SH-SY5Y (cell line): ENCODE results near the gene KCTD5.

ENCODE experiments used
- GATA2 ChIP-seq: IDR thresholded peaks from 2 replicates; pipeline ENCODE4 v1.6.1; 2011; ENCODE audit warnings: mild to moderate bottlenecking, low read depth, low read length
- GATA3 ChIP-seq: IDR thresholded peaks from 2 replicates; pipeline ENCODE4 v1.6.1; 2011; ENCODE audit warnings: low read depth, mild to moderate bottlenecking, low read length, moderate library complexity

DNA sequence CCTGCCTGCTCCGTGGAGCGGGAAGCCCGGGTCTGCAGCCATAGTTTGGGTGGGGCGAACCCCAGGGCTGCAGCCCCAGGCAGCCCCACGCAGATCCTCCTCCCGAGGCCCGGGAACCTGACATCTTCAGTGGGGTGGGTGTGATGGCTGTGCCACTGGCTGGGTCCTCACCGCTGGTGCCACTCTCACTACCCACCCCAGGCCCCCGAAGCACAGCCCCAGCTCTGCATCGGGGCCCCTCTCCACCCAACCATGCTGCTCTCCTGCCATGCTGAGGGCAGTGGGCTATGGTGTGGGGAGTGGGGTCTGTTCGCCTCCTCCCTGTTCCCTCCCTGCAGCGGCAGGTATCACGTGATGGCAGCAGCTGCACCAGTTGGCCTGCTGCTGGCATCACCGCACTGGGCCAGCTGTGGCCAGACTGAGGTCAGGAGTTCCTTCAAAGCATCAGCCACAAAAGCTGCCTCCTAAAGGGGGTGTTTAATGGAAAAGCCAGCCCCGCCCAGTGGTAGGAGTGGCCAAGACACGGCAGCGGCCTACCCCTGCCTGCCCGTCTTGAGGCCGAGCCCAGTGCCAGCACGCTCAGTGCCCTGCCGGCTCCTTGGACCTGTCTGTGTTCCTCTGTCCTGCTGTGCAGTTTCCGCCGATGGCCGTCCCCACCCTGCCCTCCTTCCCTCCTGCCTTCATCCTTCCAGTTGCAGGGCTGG lies 10.8 kb downstream of the KCTD5 start:
- TF ChIP-seq GATA2 (no peak), GATA3 (no peak)
